GM23338 (cell line): ENCODE measurements around the gene SYCP3. TPM values are rescaled to one million over a fixed set of nuclear protein-coding genes. Genes with fewer than 3 reads are reported as not detected.

Experiments
- ATAC-seq: fragments of 200-7000 bp; cut with Tn5 transposase; 3 replicates; pipeline ENCODE4 v1.9.1; 2020
- DNase-seq: peaks from one replicate; pipeline ENCODE4 v3.0.0-alpha.2; 2015; ENCODE audit warnings: low spot score
- H2AFZ ChIP-seq: fragments of 200-600 bp; sonication (generic); 2 replicates; pipeline ENCODE4 v1.8.0; 2016; ENCODE audit warnings: antibody characterized with exemption, mild to moderate bottlenecking, moderate library complexity
- H3F3A ChIP-seq: fragments of 200-600 bp; sonication (generic); replicated peaks from 2 replicates; pipeline ENCODE4 v1.8.0; 2017; ENCODE audit warnings: antibody characterized with exemption, mixed run types, low read depth
- H3K27ac ChIP-seq: fragments of 200-600 bp; sonication (generic); 2 replicates; pipeline ENCODE4 v1.6.1; 2016; ENCODE audit warnings: low read depth
- H3K27me3 ChIP-seq: fragments of 200-600 bp; sonication (generic); 2 replicates; pipeline ENCODE4 v1.8.0; 2016; ENCODE audit warnings: mild to moderate bottlenecking, mixed run types, moderate library complexity; ENCODE audit not compliant: insufficient read depth
- H3K36me3 ChIP-seq: fragments of 200-600 bp; sonication (generic); 2 replicates; pipeline ENCODE4 v1.8.0; 2016; ENCODE audit warnings: mild to moderate bottlenecking; ENCODE audit not compliant: insufficient read depth
- H3K4me1 ChIP-seq: fragments of 200-600 bp; sonication (generic); 2 replicates; pipeline ENCODE4 v1.8.0; 2016; ENCODE audit warnings: mild to moderate bottlenecking, moderate library complexity; ENCODE audit not compliant: insufficient read depth
- H3K4me2 ChIP-seq: fragments of 200-600 bp; sonication (generic); 2 replicates; pipeline ENCODE4 v1.7.1; 2017; ENCODE audit warnings: mixed run types
- H3K4me3 ChIP-seq: fragments of 200-600 bp; sonication (generic); 2 replicates; pipeline ENCODE4 v1.6.1; 2016; ENCODE audit warnings: mixed run types
- H3K79me2 ChIP-seq: fragments of 200-600 bp; sonication (generic); replicated peaks from 2 replicates; pipeline ENCODE4 v1.8.0; 2017; ENCODE audit warnings: mild to moderate bottlenecking; ENCODE audit not compliant: insufficient read depth
- H3K9me2 ChIP-seq: fragments of 200-600 bp; sonication (generic); 2 replicates; pipeline ENCODE4 v1.8.0; 2017; ENCODE audit not compliant: insufficient read depth
- H4K20me1 ChIP-seq: fragments of 200-600 bp; sonication (generic); replicated peaks from 2 replicates; pipeline ENCODE4 v1.8.0; 2017; ENCODE audit warnings: mild to moderate bottlenecking; ENCODE audit not compliant: insufficient read depth
- H3K27ac Mint-ChIP-seq: 2 replicates; pipeline ENCODE4 v1.8.0; 2020; ENCODE audit warnings: inconsistent platforms, mild to moderate bottlenecking, moderate library complexity, mixed read lengths
- H3K27me3 Mint-ChIP-seq: 3 replicates; pipeline ENCODE4 v1.8.0; 2022; ENCODE audit warnings: low read depth, mild to moderate bottlenecking, moderate library complexity, mixed read lengths, inconsistent platforms; ENCODE audit not compliant: insufficient read depth, poor library complexity
- H3K36me3 Mint-ChIP-seq: 3 replicates; pipeline ENCODE4 v1.8.0; 2021; ENCODE audit warnings: low read depth, mild to moderate bottlenecking, inconsistent platforms, moderate library complexity, mixed read lengths
- H3K4me1 Mint-ChIP-seq: 3 replicates; pipeline ENCODE4 v1.8.0; 2020; ENCODE audit warnings: mild to moderate bottlenecking, inconsistent platforms, mixed read lengths
- H3K4me3 Mint-ChIP-seq: 3 replicates; pipeline ENCODE4 v1.8.0; 2021; ENCODE audit warnings: moderate library complexity, mild to moderate bottlenecking, inconsistent platforms, mixed read lengths
- H3K9me3 Mint-ChIP-seq: 3 replicates; pipeline ENCODE4 v1.8.0; 2020; ENCODE audit warnings: moderate library complexity, mild to moderate bottlenecking, inconsistent platforms, mixed read lengths
- CREB1 ChIP-seq: fragments of 250-450 bp; sonication (Bioruptor Pico); IDR thresholded peaks from 2 replicates; pipeline ENCODE4 v1.5.0; 2020; ENCODE audit warnings: low read depth, mild to moderate bottlenecking, moderate library complexity
- CTCF ChIP-seq, 2 experiments: fragments of 200-600 bp in 1 of 2; sonication (generic) in 1 of 2; conservative IDR thresholded peaks; 2 replicates each; pipeline versions ENCODE4 v1.5.1 to v1.6.1; 2016 to 2017; ENCODE audit warnings: antibody characterized with exemption in 2 of 2, low read depth in 2 of 2, mild to moderate bottlenecking in 2 of 2, moderate library complexity in 1 of 2
- ETS1 ChIP-seq: IDR thresholded peaks from 2 replicates; pipeline ENCODE4 v1.6.1; 2016; ENCODE audit warnings: antibody characterized with exemption
- EZH2 ChIP-seq: fragments of 200-600 bp; sonication (generic); IDR thresholded peaks from one replicate; pipeline ENCODE4 v1.8.0; 2017; ENCODE audit warnings: antibody characterized with exemption, mild to moderate bottlenecking, low read depth; ENCODE audit not compliant: unreplicated experiment
- JUNB ChIP-seq: IDR thresholded peaks from one replicate; pipeline ENCODE4 v1.6.1; 2016; ENCODE audit warnings: antibody characterized with exemption; ENCODE audit not compliant: unreplicated experiment
- NANOG ChIP-seq: IDR thresholded peaks from 2 replicates; pipeline ENCODE4 v1.6.1; 2016; ENCODE audit warnings: antibody characterized with exemption, borderline replicate concordance
- POLR2AphosphoS5 ChIP-seq: IDR thresholded peaks from 2 replicates; pipeline ENCODE4 v1.6.1; 2016; ENCODE audit warnings: antibody characterized with exemption, low read depth
- REST ChIP-seq: IDR thresholded peaks from one replicate; pipeline ENCODE4 v1.6.1; 2018; ENCODE audit warnings: antibody characterized with exemption; ENCODE audit not compliant: unreplicated experiment
- STAT1 ChIP-seq: IDR thresholded peaks from one replicate; pipeline ENCODE4 v1.6.1; 2016; ENCODE audit warnings: antibody characterized with exemption; ENCODE audit not compliant: unreplicated experiment
- polyA plus RNA-seq: library from polyadenylated mRNA; unstranded; fragments of >200 nt; fragmentation: Nextera tagmentation; extraction: Ambion mirVana; gene quantifications from 2 replicates; pipeline ENCODE4 v1.2.1, GENCODE V29; 2016
- total RNA-seq: library from RNA; depleted of rRNA; stranded (reverse); fragments of >200 nt; shearing (Covaris generic); gene quantifications from 2 replicates; pipeline ENCODE4 v1.2.3, GENCODE V29; 2014

The SYCP3 gene
- total and polyA plus RNA-seq, 2 experiments from 2014 or later: 0.07 to 1.5 TPM

- TF ChIP-seq CTCF (conservative IDR thresholded peaks at IDR 0.05; ENCODE audit: low read depth in 2 of 2): no peak
- TF ChIP-seq STAT1: no peak
- TF ChIP-seq ETS1: no peak
Measured at GRCh38 chr12:101740980-101741379, 1.7 kb upstream of the SYCP3 start (continued).

- H3K27me3 ChIP-seq: no peaks in the 10 kb centered on the region
- H3K4me1 ChIP-seq: no peaks in the 10 kb centered on the region
- H3K27ac ChIP-seq: no peak overlapping the region
- no peaks in the 10 kb centered on the region for H3K9me2 ChIP-seq
- peaks cover 2% of the 10 kb centered on the region for H3K27me3 Mint-ChIP-seq
- H3K4me3 Mint-ChIP-seq: no peak overlapping the region
- H3K4me1 Mint-ChIP-seq: no peaks in the 10 kb centered on the region
- peaks cover 7% of the 10 kb centered on the region; the same call in 1 of the 3 replicates for H3K36me3 Mint-ChIP-seq
- no peaks in the 10 kb centered on the region for H3K36me3 ChIP-seq
- H3F3A ChIP-seq: no peaks in the 10 kb centered on the region
- H3K79me2 ChIP-seq: no peaks in the 10 kb centered on the region
- H3K4me2 ChIP-seq: no peak overlapping the region
- no peaks in the 10 kb centered on the region; the same call in 1 of the 2 replicates for H4K20me1 ChIP-seq
- no peak overlapping the region for H3K4me3 ChIP-seq
- H3K9me3 Mint-ChIP-seq: no peaks in the 10 kb centered on the region
- DNase-seq (no peak), ATAC-seq (no peak)
- H2AFZ ChIP-seq: no peak overlapping the region
- no peak overlapping the region for H3K27ac Mint-ChIP-seq
- TF ChIP-seq NANOG (no peak), JUNB (no peak), CREB1 (CRISPR knock-in tag) (no peak), ETS1 (no peak), POLR2AphosphoS5 (no peak), EZH2 (no peak), REST (no peak), CTCF (conservative IDR thresholded peaks at IDR 0.05; ENCODE audit: low read depth in 2 of 2) (no peak)
Measured at GRCh38 chr12:101740566-101740965, 1.3 kb upstream of the SYCP3 start.
